ENCODE data around the gene GSE1.

- TF ChIP-seq CTCF (IDR thresholded peaks at IDR 0.05), result no peak
- no peak for TF ChIP-seq POLR2A (IDR thresholded peaks at IDR 0.05)
Measured at GRCh38 chr16:85583491-85584181, 29.5 kb upstream of the GSE1 start.

Data from testis (tissue), 2 donors.